A673 (cell line): ENCODE results near the gene AGR3. TPM values are rescaled to one million over a fixed set of nuclear protein-coding genes. Genes with fewer than 3 reads are reported as not detected.

ENCODE experiments used
- BruUV-seq: library from RNA; stranded (reverse); fragments of 400-500 nt; replicated peaks from 2 replicates; lab custom pipeline; 2021; lab: Mats Ljungman, UMichigan
- CTCF ChIA-PET: fragments of 300-600 bp; sonication (Branson Sonifier 250); formaldehyde crosslinking; loops from one replicate; lab custom pipeline; 2022; ENCODE audit warnings: antibody characterized with exemption; lab: Charles Lee
- POLR2A ChIA-PET: fragments of 300-600 bp; sonication (Branson Sonifier 250); formaldehyde crosslinking; loops from one replicate; lab custom pipeline; 2022; ENCODE audit warnings: antibody characterized with exemption; ENCODE audit not compliant: low non-redundant PET; lab: Charles Lee
- DNase-seq: peaks from one replicate; pipeline ENCODE4 v3.0.0-alpha.2; 2015; ENCODE audit warnings: low spot score
- H3K27ac ChIP-seq: fragments of 200-600 bp; sonication (generic); 2 replicates; pipeline ENCODE4 v1.5.1; 2016; ENCODE audit warnings: mixed run types, low read depth, mild to moderate bottlenecking, mixed read lengths, antibody characterized with exemption, low read length; ENCODE audit not compliant: poor library complexity, severe bottlenecking
- H3K27me3 ChIP-seq: fragments of 200-600 bp; sonication (generic); replicated peaks from 2 replicates; pipeline ENCODE4 v1.6.1; 2017; ENCODE audit warnings: mixed run types, low read depth, mild to moderate bottlenecking, mixed read lengths, antibody characterized with exemption, low read length; ENCODE audit not compliant: insufficient read depth, poor library complexity
- H3K36me3 ChIP-seq: fragments of 200-600 bp; sonication (generic); 2 replicates; pipeline ENCODE4 v1.6.1; 2016; ENCODE audit warnings: mixed run types, mild to moderate bottlenecking, mixed read lengths, antibody characterized with exemption, low read length; ENCODE audit not compliant: insufficient read depth, poor library complexity, severe bottlenecking
- H3K4me1 ChIP-seq: fragments of 200-600 bp; sonication (generic); 2 replicates; pipeline ENCODE4 v1.6.1; 2017; ENCODE audit warnings: mixed run types, mild to moderate bottlenecking, mixed read lengths, antibody characterized with exemption, low read length; ENCODE audit not compliant: insufficient read depth, poor library complexity, severe bottlenecking
- H3K4me3 ChIP-seq: fragments of 200-600 bp; sonication (generic); 2 replicates; pipeline ENCODE4 v1.5.1; 2016; ENCODE audit warnings: low read depth, mixed run types, mild to moderate bottlenecking, mixed read lengths, low read length; ENCODE audit not compliant: poor library complexity, severe bottlenecking
- H3K9me3 ChIP-seq: fragments of 200-600 bp; sonication (generic); 2 replicates; pipeline ENCODE4 v1.6.1; 2016; ENCODE audit warnings: mixed run types, low read depth, mild to moderate bottlenecking, mixed read lengths, antibody characterized with exemption, low read length; ENCODE audit not compliant: poor library complexity, severe bottlenecking
- EZH2 ChIP-seq: fragments of 200-600 bp; sonication (generic); IDR thresholded peaks from 2 replicates; pipeline ENCODE4 v1.6.1; 2017; ENCODE audit warnings: borderline replicate concordance, low read depth, mild to moderate bottlenecking, mixed read lengths, antibody characterized with exemption, low read length; ENCODE audit not compliant: poor library complexity, severe bottlenecking
- intact Hi-C: fragments of 100-400 bp; cut with micrococcal nuclease; formaldehyde crosslinking; loops from one replicate; pipeline ENCODE4 v1.10.0; 2022; ENCODE audit not compliant: unreplicated experiment
- total RNA-seq: library from RNA; stranded (reverse); gene quantifications from 2 replicates; pipeline ENCODE4 v1.2.3, GENCODE V29; 2021
- TF ChIP-seq, protein P1 (sequence below): fragments of 300-800, 200-600 bp; sonication (generic); conservative IDR thresholded peaks from 2 replicates; pipeline ENCODE4 v1.5.1; 2017; ENCODE audit warnings: low read depth, mild to moderate bottlenecking, antibody characterized with exemption, low read length, moderate library complexity, mixed read lengths

AGR3 gene
- total RNA-seq, 1 experiment from 2014 or later, result not detected

DNA sequence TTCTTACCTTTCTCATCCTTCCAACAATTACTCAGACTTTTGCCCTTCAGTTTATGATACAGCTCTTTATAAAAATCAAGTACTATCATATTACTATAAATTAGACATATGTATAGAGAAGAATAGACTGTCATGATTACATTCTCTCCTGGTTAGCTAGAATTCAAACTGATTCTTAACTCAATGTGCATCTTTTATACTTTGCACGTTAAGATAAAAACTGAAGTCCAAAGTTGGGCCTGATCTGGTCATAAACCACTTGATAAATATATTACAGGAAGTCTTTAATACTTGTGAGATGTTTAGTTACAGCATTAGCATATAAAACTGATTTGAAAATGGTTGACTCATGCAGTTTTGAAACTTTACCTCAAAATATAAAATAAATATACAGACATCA, 2.6 kb downstream of the AGR3 start:
- intact Hi-C loops, result no loop called here
- Histone ChIP-seq H3K27ac (no peak overlapping the region), H3K4me3 (no peak overlapping the region), H3K9me3 (no peaks in the 10 kb centered on the region), H3K27me3 (no peaks in the 10 kb centered on the region), H3K36me3 (no peaks in the 10 kb centered on the region), H3K4me1 (no peaks in the 10 kb centered on the region)
- CTCF ChIA-PET, result no interaction called here
- no TSS peak for BruUV-seq
- POLR2A ChIA-PET, result no interaction called here
- DNase-seq, result no peak
- TF ChIP-seq, protein P1, sequence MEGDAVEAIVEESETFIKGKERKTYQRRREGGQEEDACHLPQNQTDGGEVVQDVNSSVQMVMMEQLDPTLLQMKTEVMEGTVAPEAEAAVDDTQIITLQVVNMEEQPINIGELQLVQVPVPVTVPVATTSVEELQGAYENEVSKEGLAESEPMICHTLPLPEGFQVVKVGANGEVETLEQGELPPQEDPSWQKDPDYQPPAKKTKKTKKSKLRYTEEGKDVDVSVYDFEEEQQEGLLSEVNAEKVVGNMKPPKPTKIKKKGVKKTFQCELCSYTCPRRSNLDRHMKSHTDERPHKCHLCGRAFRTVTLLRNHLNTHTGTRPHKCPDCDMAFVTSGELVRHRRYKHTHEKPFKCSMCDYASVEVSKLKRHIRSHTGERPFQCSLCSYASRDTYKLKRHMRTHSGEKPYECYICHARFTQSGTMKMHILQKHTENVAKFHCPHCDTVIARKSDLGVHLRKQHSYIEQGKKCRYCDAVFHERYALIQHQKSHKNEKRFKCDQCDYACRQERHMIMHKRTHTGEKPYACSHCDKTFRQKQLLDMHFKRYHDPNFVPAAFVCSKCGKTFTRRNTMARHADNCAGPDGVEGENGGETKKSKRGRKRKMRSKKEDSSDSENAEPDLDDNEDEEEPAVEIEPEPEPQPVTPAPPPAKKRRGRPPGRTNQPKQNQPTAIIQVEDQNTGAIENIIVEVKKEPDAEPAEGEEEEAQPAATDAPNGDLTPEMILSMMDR, result no peak
- no peak for TF ChIP-seq EZH2

DNA sequence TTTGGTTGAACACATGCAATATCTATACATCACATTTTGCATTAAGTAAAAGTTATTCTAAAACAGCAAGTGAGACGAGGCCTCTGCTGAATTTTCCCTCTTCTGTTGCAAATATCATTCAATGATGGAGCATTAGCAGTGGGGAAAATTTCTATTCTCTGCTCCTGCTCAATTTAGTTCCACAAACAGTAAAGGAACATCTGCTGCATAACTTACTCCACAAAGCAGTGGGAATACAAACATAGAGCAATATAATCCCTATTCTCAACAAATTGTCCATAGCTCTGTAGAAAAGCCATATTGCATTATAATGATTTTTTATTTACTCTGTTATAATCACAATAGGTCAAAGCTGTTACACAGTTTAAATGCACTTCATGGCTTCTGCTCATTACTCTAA, 5.9 kb downstream of the AGR3 start:
- no peak overlapping the region for H3K4me3 ChIP-seq
- intact Hi-C loops, result no loop called here
- ChIA-PET CTCF (no interaction called here), POLR2A (no interaction called here)
- no peaks in the 10 kb centered on the region for H3K4me1 ChIP-seq
- TF ChIP-seq, protein P1, result no peak
- no peak for TF ChIP-seq EZH2
- no peaks in the 10 kb centered on the region for H3K27me3 ChIP-seq
- peaks cover 10% of the 10 kb centered on the region for H3K9me3 ChIP-seq
- H3K36me3 ChIP-seq, result no peaks in the 10 kb centered on the region
- no peak overlapping the region for H3K27ac ChIP-seq
- no peak for DNase-seq
- no TSS peak for BruUV-seq

DNA sequence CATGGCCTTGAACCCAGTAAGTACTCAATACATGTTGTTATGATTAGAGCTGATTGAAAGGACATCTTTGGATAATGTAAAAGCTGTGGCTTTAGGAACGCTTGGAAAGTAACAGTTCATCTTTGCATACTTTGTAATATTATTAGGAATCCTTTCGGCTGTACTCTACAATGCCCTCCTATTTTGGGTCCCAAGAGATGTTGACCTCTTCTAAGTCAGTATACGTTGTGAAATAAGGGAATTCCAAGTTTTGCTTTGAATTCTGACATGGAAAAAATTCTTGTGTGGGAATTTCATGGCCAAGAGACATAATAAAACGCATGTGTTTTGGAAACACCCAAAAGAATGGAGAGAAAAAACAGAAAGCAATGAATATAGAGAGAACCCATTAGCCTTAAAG, 7.7 kb downstream of the AGR3 start:
- TF ChIP-seq, protein P1, result no peak
- CTCF ChIA-PET, result no interaction called here
- no TSS peak for BruUV-seq

More for the DNA sequence above, 7.7 kb downstream of the AGR3 start:
- H3K4me3 ChIP-seq, result no peak overlapping the region
- no peak for DNase-seq
- intact Hi-C loops, result no loop called here
- H3K36me3 ChIP-seq, result no peaks in the 10 kb centered on the region
- peaks cover 10% of the 10 kb centered on the region for H3K9me3 ChIP-seq
- H3K4me1 ChIP-seq, result no peaks in the 10 kb centered on the region
- no peaks in the 10 kb centered on the region for H3K27me3 ChIP-seq
- POLR2A ChIA-PET, result no interaction called here
- H3K27ac ChIP-seq, result no peak overlapping the region
